Left ventricle myocardium inferior (tissue), 1 donor: ENCODE data around the gene ZNF682. TPM values are rescaled to one million over a fixed set of nuclear protein-coding genes. Genes with fewer than 3 reads are reported as not detected.
"Not testable (repeated sequence)": the region's sequence is repeated elsewhere in the genome, so short reads cannot be mapped to it uniquely, and the experiment has no call there.

Experiments used
- DNase-seq: peaks from one replicate; pipeline ENCODE4 v3.0.0-alpha.2; 2020
- H3K27ac ChIP-seq: fragments of 200-600 bp; replicated peaks from 2 replicates; pipeline ENCODE4 v1.8.0; 2021
- H3K27me3 ChIP-seq: fragments of 200-600 bp; 2 replicates; pipeline ENCODE4 v1.8.0; 2021; ENCODE audit warnings: low read depth
- H3K36me3 ChIP-seq: fragments of 200-600 bp; 2 replicates; pipeline ENCODE4 v1.8.0; 2021
- H3K4me1 ChIP-seq: fragments of 200-600 bp; 2 replicates; pipeline ENCODE4 v1.8.0; 2021
- H3K4me3 ChIP-seq: fragments of 200-600 bp; 2 replicates; pipeline ENCODE4 v1.8.0; 2021; ENCODE audit warnings: mild to moderate bottlenecking, moderate library complexity
- H3K9me3 ChIP-seq: fragments of 200-600 bp; replicated peaks from 2 replicates; pipeline ENCODE4 v1.8.0; 2021
- intact Hi-C: fragments of 100-400 bp; cut with micrococcal nuclease; formaldehyde crosslinking; loops from one replicate; pipeline ENCODE4 v1.11.0; 2022
- long read RNA-seq: library from polyadenylated mRNA; unstranded; transcript quantifications from one replicate; pipeline ENCODE4 v2.0.0, GENCODE V29; 2021
- total RNA-seq: library from RNA; stranded (reverse); fragmentation: NEBNext Ultra II Directional; extraction: Animal tissue kit (Norgen Biotek cat#: 25700); gene quantifications from one replicate; pipeline ENCODE4 v1.2.1, GENCODE V29; 2021
- TF ChIP-seq, protein P1 (sequence below): fragments of 200-600 bp; IDR thresholded peaks from 2 replicates; pipeline ENCODE4 v1.8.0; 2021; ENCODE audit warnings: antibody characterized with exemption, mild to moderate bottlenecking, borderline replicate concordance
- donor health status: DM: no; HTN: yes; CAD: no; lungs with severe emphysema.

ZNF682 gene
- total RNA-seq, result 6.4 TPM
- long read RNA-seq, partial matches to known transcripts, result 1 of 3 reads
- long read RNA-seq, other reads (novel, unspliced or antisense), result 0 of 3 reads

DNA sequence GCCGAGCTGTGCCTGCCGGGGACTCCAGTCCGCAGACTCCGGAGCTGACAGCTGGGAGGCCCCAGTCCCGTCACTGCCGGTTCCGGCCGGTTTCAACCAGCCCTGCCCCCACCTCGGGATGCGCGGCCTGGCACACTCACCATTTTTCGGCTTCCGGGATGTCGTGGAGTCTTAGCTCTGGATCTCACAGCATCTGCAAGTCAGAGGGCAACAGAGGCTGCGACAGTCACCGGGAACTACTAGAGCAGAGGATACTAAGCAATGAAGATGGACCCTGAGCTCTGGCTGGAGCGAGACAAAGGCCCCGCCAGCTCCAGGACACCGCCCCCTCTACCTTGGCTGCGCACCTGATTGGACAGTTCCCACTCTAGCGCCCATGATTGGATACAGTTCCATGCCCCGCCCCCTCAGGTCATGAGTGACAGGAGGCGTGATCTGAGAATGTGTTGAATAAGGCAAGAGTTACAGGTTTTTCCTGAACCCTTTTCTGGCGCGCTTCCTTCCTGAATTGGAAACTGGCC, at the start of gene ZNF682:
TSS of gene ZNF682 (minus strand) at position 303 of the 521 bp plus-strand sequence. CDS start at position 143, 160 bp downstream.
- no peaks in the 10 kb centered on the region for H3K36me3 ChIP-seq
- peak within 1 kb of the TSS; percentile 83 for H3K4me3 ChIP-seq
- no peaks in the 10 kb centered on the region for H3K27me3 ChIP-seq
- intact Hi-C loops, result no loop called here
- peaks cover 41% of the 10 kb centered on the region for H3K4me1 ChIP-seq
- TF ChIP-seq, protein P1, sequence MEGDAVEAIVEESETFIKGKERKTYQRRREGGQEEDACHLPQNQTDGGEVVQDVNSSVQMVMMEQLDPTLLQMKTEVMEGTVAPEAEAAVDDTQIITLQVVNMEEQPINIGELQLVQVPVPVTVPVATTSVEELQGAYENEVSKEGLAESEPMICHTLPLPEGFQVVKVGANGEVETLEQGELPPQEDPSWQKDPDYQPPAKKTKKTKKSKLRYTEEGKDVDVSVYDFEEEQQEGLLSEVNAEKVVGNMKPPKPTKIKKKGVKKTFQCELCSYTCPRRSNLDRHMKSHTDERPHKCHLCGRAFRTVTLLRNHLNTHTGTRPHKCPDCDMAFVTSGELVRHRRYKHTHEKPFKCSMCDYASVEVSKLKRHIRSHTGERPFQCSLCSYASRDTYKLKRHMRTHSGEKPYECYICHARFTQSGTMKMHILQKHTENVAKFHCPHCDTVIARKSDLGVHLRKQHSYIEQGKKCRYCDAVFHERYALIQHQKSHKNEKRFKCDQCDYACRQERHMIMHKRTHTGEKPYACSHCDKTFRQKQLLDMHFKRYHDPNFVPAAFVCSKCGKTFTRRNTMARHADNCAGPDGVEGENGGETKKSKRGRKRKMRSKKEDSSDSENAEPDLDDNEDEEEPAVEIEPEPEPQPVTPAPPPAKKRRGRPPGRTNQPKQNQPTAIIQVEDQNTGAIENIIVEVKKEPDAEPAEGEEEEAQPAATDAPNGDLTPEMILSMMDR, result no peak
- H3K27ac ChIP-seq, result peak within 1 kb of the TSS; percentile 78
- H3K9me3 ChIP-seq, result no peaks in the 10 kb centered on the region
- peak; percentile 95 for DNase-seq

DNA sequence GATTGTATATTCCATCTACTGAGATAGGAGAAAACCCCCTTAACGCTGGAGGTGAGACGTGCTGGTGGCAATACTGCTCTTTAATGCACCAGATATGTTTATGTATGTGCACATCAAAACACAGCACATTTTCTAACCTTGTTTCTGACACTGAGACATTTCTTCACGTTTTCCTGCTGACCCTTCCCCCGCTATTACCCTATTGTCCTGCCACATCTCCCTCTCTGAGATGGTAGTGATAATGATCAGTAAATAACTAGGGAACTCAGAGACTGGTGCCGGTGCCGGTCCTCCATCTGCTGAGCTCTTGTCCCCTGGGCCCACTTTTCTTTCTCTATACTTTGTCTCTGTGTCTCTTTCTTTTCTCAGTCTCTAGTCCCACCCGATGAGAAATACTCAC, 43.6 kb upstream of the ZNF682 start:
- H3K4me3 ChIP-seq, H3K27ac ChIP-seq, H3K36me3 ChIP-seq, intact Hi-C loops, DNase-seq, H3K9me3 ChIP-seq, H3K27me3 ChIP-seq: not testable (repeated sequence)
- peaks cover 17% of the 10 kb centered on the region for H3K4me1 ChIP-seq

DNA sequence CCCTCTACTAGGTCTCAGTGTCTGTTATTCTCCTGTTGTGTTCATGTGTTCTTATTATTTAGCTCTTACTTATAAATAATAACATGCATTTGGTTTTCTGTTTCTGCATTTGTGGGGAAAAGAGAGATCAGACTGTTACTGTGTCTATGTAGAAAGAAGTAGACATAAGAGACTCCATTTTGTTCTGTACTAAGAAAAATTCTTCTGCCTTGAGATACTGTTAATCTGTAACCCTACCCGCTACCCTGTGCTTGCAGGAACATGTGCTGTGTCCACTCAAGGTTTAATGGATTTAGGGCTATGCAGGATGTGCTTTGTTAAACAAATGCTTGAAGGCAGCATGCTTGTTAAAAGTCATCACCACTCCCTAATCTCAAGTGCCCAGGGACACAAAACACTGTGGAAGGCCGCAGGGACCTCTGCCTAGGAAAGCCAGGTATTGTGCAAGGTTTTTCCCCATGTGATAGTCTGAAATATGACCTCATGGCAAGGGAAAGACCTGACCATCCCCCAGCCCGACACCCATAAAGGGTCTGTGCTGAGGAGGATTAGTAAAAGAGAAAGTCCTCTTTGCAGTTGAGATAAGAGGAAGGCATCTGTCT, 43.0 kb upstream of the ZNF682 start:
- H3K27me3 ChIP-seq, H3K36me3 ChIP-seq, intact Hi-C loops: not testable (repeated sequence)

DNA sequence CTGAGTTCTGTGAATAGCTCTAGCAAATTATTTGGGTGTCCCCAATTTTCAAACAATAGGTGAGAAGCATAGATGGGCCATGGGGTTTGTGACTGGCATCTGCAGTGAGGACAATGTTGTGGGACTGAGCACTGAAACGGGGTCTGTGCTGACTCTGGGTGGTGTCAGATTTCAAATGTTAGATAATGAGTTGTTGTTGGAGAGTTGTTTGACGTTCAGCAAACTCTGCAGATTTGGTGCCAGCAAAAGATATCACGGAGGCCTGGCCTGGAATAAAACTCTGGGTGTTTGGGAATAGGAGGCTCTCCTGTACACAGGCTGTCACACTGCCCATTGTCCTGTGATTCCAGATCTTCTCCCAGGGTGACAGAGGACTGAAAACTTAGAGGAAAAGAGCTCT, 41.4 kb upstream of the ZNF682 start:
- no peaks in the 10 kb centered on the region for H3K27me3 ChIP-seq
- H3K9me3 ChIP-seq, result no peaks in the 10 kb centered on the region
- no peak overlapping the region for H3K4me3 ChIP-seq
- H3K27ac ChIP-seq, result no peak overlapping the region
- DNase-seq, result no peak
- H3K36me3 ChIP-seq, result no peaks in the 10 kb centered on the region
- peaks cover 18% of the 10 kb centered on the region for H3K4me1 ChIP-seq
- TF ChIP-seq, protein P1, result no peak
- intact Hi-C loops, result no loop called here

More for the DNA sequence above, 43.0 kb upstream of the ZNF682 start:
- not testable (repeated sequence) for H3K27ac ChIP-seq, H3K9me3 ChIP-seq, DNase-seq, H3K4me3 ChIP-seq
- peaks cover 18% of the 10 kb centered on the region for H3K4me1 ChIP-seq

DNA sequence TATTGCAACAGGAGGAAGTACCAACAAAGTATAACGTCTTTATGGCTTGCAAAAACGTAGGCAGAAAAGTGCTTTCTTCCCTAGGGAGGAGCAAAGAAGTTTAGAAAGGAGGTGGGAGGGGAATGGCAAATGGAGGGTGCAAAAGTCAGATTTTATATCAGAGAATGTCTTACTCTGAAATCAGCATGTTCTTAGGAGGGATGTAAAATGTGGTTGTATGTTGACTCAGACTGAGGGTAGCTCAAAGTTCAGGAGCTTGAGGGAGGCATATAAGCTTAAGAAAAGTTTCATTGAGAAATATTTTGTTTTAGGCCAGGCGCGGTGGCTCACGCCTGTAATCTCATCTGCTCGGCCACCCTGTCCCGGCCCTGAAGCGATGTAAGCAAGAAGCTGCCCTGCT, 40.2 kb upstream of the ZNF682 start:
- Histone ChIP-seq H3K4me1 (peaks cover 18% of the 10 kb centered on the region), H3K4me3 (peak overlapping the region; percentile 72), H3K27ac (no peak overlapping the region), H3K36me3 (no peaks in the 10 kb centered on the region), H3K27me3 (no peaks in the 10 kb centered on the region), H3K9me3 (no peaks in the 10 kb centered on the region)
- intact Hi-C loops, result no loop called here
- no peak for DNase-seq
- TF ChIP-seq, protein P1, result no peak

DNA sequence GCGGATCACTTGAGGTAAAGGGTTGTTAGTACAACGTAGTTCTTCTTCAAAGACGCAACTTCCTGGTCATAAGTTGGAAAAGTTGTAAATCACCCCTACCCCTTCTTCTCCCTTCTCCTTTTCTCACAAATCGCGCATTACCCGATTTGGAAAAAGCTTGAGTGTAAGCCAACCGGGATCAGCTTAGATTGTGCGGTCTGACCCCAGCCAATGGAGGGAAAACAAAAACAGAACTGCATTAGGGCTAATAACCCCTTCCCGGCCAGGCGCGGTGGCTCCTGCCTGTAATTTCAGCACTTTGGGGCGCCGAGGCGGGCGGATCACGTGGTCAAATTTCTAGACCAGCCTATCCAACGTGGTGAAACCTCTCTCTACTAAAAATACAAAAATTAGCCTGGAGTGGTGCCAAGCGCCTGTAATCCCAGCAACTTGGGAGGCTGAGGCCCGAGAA, 39.3 kb upstream of the ZNF682 start:
- H3K4me1 ChIP-seq, result peaks cover 18% of the 10 kb centered on the region
- H3K27me3 ChIP-seq, result no peaks in the 10 kb centered on the region
- TF ChIP-seq, protein P1, result no peak
- no peaks in the 10 kb centered on the region for H3K36me3 ChIP-seq
- no peaks in the 10 kb centered on the region for H3K9me3 ChIP-seq
- H3K27ac ChIP-seq, result no peak overlapping the region
- peak overlapping the region; percentile 72 for H3K4me3 ChIP-seq
- peak; percentile 18 for DNase-seq
- intact Hi-C loops, result no loop called here
